SK-N-SH (cell line): ENCODE measurements around the gene TKT. TPM values are rescaled to one million over a fixed set of nuclear protein-coding genes. Genes with fewer than 3 reads are reported as not detected.

ENCODE experiments used
- CTCF ChIA-PET: fragments of 300-600, 350-600 bp; formaldehyde crosslinking; extraction: SDS; loops from one replicate; lab custom pipeline; 2021; lab: Yijun Ruan, JAX
- POLR2A ChIA-PET: fragments of 350-600 bp; sonication (Branson Sonifier 250); formaldehyde crosslinking; extraction: SDS; loops from one replicate; lab custom pipeline; 2020; ENCODE audit warnings: antibody characterized with exemption, inconsistent platforms; lab: Yijun Ruan, JAX
- DNase-seq: peaks from one replicate; pipeline ENCODE4 v3.0.0; 2012
- H2AFZ ChIP-seq: fragments of 200-600 bp; sonication (generic); 2 replicates; pipeline ENCODE4 v1.8.1; 2016; ENCODE audit warnings: antibody characterized with exemption, mild to moderate bottlenecking, low read depth
- H3F3A ChIP-seq: fragments of 200-600 bp; sonication (generic); replicated peaks from 2 replicates; pipeline ENCODE3; 2016; ENCODE audit warnings: antibody characterized with exemption, mild to moderate bottlenecking; ENCODE audit not compliant: insufficient read depth
- H3K27ac ChIP-seq, 2 experiments: fragments of 200-500 bp in 1 of 2; fragments of 200-600 bp in 1 of 2; sonication (Bioruptor generic) in 1 of 2; sonication (generic), shearing (Covaris generic) in 1 of 2; 2 replicates each; pipeline versions ENCODE4 v1.5.1 to v1.6.1; 2014 to 2016; ENCODE audit warnings: low read depth in 2 of 2, inconsistent platforms in 1 of 2, low read length in 1 of 2, mild to moderate bottlenecking in 1 of 2, mixed read lengths in 1 of 2
- H3K27me3 ChIP-seq: fragments of 200-600 bp; sonication (generic), shearing (Covaris generic); 2 replicates; pipeline ENCODE4 v1.6.1; 2016; ENCODE audit warnings: mixed run types; ENCODE audit not compliant: insufficient read depth
- H3K36me3 ChIP-seq, 2 experiments: fragments of 200-500 bp in 1 of 2; fragments of 200-600 bp in 1 of 2; sonication (Bioruptor generic) in 1 of 2; sonication (generic) in 1 of 2; replicated peaks in 1 of 2; 2 replicates each; pipeline versions ENCODE3 to v1.5.1; 2014 to 2016; ENCODE audit warnings: low read length in 1 of 2, mild to moderate bottlenecking in 1 of 2; ENCODE audit not compliant: insufficient read depth in 2 of 2, control insufficient read depth in 1 of 2
- H3K4me1 ChIP-seq, 2 experiments: fragments of 200-500 bp in 1 of 2; fragments of 200-600 bp in 1 of 2; sonication (Bioruptor generic) in 1 of 2; sonication (generic), shearing (Covaris generic) in 1 of 2; 2 replicates each; pipeline versions ENCODE4 v1.5.1 to v1.6.1; 2014 to 2016; ENCODE audit warnings: low read depth in 1 of 2, low read length in 1 of 2, mixed run types in 1 of 2; ENCODE audit not compliant: insufficient read depth in 2 of 2, control insufficient read depth in 1 of 2
- H3K4me2 ChIP-seq: fragments of 200-600 bp; sonication (generic), shearing (Covaris generic); 2 replicates; pipeline ENCODE4 v1.6.1; 2017; ENCODE audit warnings: mixed run types
- H3K4me3 ChIP-seq, 2 experiments: fragments of 200-500 bp in 1 of 2; fragments of 200-600 bp in 1 of 2; sonication (Bioruptor generic) in 1 of 2; sonication (generic), shearing (Covaris generic) in 1 of 2; 2 replicates each; pipeline versions ENCODE4 v1.5.1 to v1.8.1; 2014 to 2016; ENCODE audit warnings: low read depth in 2 of 2, inconsistent platforms in 1 of 2, low read length in 1 of 2, mild to moderate bottlenecking in 1 of 2, mixed read lengths in 1 of 2, moderate library complexity in 1 of 2
- H3K79me2 ChIP-seq: fragments of 200-600 bp; sonication (generic); 2 replicates; pipeline ENCODE4 v1.8.1; 2017; ENCODE audit warnings: mild to moderate bottlenecking; ENCODE audit not compliant: insufficient read depth
- H3K9ac ChIP-seq: fragments of 200-600 bp; sonication (generic); 2 replicates; pipeline ENCODE4 v1.6.1; 2017; ENCODE audit warnings: mixed run types
- H3K9me2 ChIP-seq: fragments of 200-600 bp; sonication (generic); 2 replicates; pipeline ENCODE4 v1.6.1; 2017; ENCODE audit warnings: mixed run types
- H3K9me3 ChIP-seq: fragments of 200-600 bp; sonication (generic); 2 replicates; pipeline ENCODE4 v1.6.1; 2017; ENCODE audit warnings: mixed run types, mild to moderate bottlenecking, moderate library complexity
- H4K20me1 ChIP-seq: fragments of 200-600 bp; sonication (generic); 2 replicates; pipeline ENCODE4 v1.6.1; 2017; ENCODE audit warnings: mild to moderate bottlenecking, mixed run types; ENCODE audit not compliant: insufficient read depth
- CHD2 ChIP-seq: fragments of 150-350 bp; IDR thresholded peaks from 2 replicates; pipeline ENCODE4 v1.6.1; 2018; ENCODE audit warnings: low read length; ENCODE audit not compliant: partially characterized antibody
- ELF1 ChIP-seq: IDR thresholded peaks from 2 replicates; pipeline ENCODE4 v1.4.0; 2012
- EP300 ChIP-seq, 2 experiments: IDR thresholded peaks; 2 replicates each; pipeline versions ENCODE4 v1.4.0 to v1.6.1; 2012; ENCODE audit warnings: borderline replicate concordance in 1 of 2, low read depth in 1 of 2, low read length in 1 of 2
- EZH2phosphoT487 ChIP-seq: fragments of 200-600 bp; sonication (generic); IDR thresholded peaks from 2 replicates; pipeline ENCODE4 v1.6.1; 2017; ENCODE audit warnings: low read depth, mixed run types, mild to moderate bottlenecking, antibody characterized with exemption, moderate library complexity, borderline replicate concordance
- FOXM1 ChIP-seq: IDR thresholded peaks from 2 replicates; pipeline ENCODE4 v1.4.0; 2012; ENCODE audit warnings: low read depth, mild to moderate bottlenecking
- GATA2 ChIP-seq: sonication (generic); formaldehyde crosslinking; IDR thresholded peaks from 2 replicates; pipeline ENCODE4 v1.5.0; 2020; ENCODE audit warnings: mild to moderate bottlenecking, missing genetic modification reagents
- POLR2AphosphoS5 ChIP-seq: IDR thresholded peaks from 2 replicates; pipeline ENCODE4 v1.6.1; 2012; ENCODE audit warnings: low read depth, low read length
- RAD21 ChIP-seq: IDR thresholded peaks from 2 replicates; pipeline ENCODE4 v1.6.1; 2012; ENCODE audit warnings: mild to moderate bottlenecking, low read length
- RFX5 ChIP-seq: IDR thresholded peaks from 2 replicates; pipeline ENCODE4 v1.6.1; 2012; ENCODE audit warnings: mild to moderate bottlenecking, improper control_type of control experiment, low read length
- TCF12 ChIP-seq: IDR thresholded peaks from 2 replicates; pipeline ENCODE4 v1.4.0; 2012
- WGBS: methylation state at CpG from one replicate; pipeline ENCODE4 v1.1.6; 2017; ENCODE audit warnings: low lambda C conversion rate; 5-methylcytosine and 5-hydroxymethylcytosine counted together
- polyA plus RNA-seq, 3 experiments: library from polyadenylated mRNA; depleted of rRNA; stranded (reverse); fragments of >200 nt; gene quantifications; 2 replicates each; pipeline ENCODE4 v1.2.3, GENCODE V29; 2012
- TF ChIP-seq, protein P1 (sequence below): fragments of 150-350 bp; IDR thresholded peaks from 2 replicates; pipeline ENCODE4 v1.6.1; 2016; ENCODE audit warnings: mild to moderate bottlenecking, low read depth, low read length
- TF ChIP-seq, protein P2 (sequence below): fragments of 150-350 bp; IDR thresholded peaks from 2 replicates; pipeline ENCODE4 v1.6.1; 2017; ENCODE audit warnings: antibody characterized with exemption, low read length, low read depth, borderline replicate concordance
- TF ChIP-seq, protein P3 (sequence below): IDR thresholded peaks from 2 replicates; pipeline ENCODE4 v1.4.0; 2012; ENCODE audit warnings: low read depth, borderline replicate concordance
- TF ChIP-seq, protein P4 (sequence below): IDR thresholded peaks from 2 replicates; pipeline ENCODE4 v1.4.0; 2012; ENCODE audit warnings: low read depth, borderline replicate concordance
- TF ChIP-seq, protein P5 (sequence below): IDR thresholded peaks from 2 replicates; pipeline ENCODE4; 2012
- TF ChIP-seq, protein P6 (sequence below): IDR thresholded peaks from 2 replicates; pipeline ENCODE4 v1.6.1; 2012; ENCODE audit warnings: mild to moderate bottlenecking, low read depth, low read length, moderate library complexity
- TF ChIP-seq, protein P7 (sequence below): IDR thresholded peaks from 2 replicates; pipeline ENCODE4 v1.4.0; 2012; ENCODE audit warnings: low read depth

Gene TKT
- polyA plus RNA-seq, 1 of the 3 experiments (the other 2 are of a cell fraction) = 144 TPM

DNA sequence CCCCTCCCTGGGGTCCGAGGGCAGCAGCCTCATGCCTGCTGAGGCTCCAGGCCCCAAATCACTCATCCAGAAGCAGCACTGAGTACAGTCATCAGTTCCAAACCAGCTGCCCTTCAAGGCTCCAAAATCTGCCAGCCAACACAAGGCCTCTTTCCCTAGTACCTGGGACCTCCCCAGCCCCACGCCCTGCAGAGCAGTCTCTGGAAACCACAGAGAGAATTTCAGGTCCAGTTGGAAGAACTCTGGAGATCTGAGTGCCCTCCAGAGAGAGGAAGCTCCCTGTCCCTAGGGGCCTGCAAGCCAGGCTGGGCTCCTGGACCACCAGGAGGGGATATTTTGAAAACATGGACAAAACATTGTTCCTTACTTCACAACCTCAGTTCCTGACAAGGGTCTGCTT, 26.2 kb downstream of the TKT start (continued):
- TF ChIP-seq EZH2phosphoT487 (no peak), TCF12 (no peak)
- TF ChIP-seq, protein P1, sequence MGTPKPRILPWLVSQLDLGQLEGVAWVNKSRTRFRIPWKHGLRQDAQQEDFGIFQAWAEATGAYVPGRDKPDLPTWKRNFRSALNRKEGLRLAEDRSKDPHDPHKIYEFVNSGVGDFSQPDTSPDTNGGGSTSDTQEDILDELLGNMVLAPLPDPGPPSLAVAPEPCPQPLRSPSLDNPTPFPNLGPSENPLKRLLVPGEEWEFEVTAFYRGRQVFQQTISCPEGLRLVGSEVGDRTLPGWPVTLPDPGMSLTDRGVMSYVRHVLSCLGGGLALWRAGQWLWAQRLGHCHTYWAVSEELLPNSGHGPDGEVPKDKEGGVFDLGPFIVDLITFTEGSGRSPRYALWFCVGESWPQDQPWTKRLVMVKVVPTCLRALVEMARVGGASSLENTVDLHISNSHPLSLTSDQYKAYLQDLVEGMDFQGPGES = no peak
- TF ChIP-seq, protein P2, sequence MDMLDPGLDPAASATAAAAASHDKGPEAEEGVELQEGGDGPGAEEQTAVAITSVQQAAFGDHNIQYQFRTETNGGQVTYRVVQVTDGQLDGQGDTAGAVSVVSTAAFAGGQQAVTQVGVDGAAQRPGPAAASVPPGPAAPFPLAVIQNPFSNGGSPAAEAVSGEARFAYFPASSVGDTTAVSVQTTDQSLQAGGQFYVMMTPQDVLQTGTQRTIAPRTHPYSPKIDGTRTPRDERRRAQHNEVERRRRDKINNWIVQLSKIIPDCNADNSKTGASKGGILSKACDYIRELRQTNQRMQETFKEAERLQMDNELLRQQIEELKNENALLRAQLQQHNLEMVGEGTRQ = no peak
- TF ChIP-seq, protein P3, sequence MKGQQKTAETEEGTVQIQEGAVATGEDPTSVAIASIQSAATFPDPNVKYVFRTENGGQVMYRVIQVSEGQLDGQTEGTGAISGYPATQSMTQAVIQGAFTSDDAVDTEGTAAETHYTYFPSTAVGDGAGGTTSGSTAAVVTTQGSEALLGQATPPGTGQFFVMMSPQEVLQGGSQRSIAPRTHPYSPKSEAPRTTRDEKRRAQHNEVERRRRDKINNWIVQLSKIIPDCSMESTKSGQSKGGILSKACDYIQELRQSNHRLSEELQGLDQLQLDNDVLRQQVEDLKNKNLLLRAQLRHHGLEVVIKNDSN = no peak

DNA sequence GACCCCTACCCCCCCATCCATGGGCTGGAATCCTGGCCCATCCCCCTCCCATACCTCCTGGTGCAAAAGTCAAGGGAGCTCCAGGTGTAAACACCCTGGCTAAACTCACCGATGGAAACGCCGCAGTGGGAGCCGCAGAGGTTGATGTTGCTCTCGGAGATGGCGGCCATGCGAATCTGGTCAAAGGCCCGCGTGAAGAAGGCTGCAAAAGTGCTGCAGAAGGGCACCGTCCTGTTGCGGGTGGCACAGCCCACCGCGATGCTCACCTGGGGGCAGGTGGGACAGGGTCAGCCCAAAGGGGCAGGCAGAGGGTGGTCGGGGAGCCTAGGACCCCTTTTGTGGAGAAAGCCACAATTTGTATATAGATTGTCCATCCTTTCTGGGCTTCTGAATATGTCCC, 26.7 kb downstream of the TKT start:
- H4K20me1 ChIP-seq = no peaks in the 10 kb centered on the region
- H3K79me2 ChIP-seq = peaks cover 13% of the 10 kb centered on the region; the same call in 1 of the 2 replicates
- no peaks in the 10 kb centered on the region for H3K9me2 ChIP-seq
- POLR2A ChIA-PET = no interaction called here
- peaks cover 57 to 99% of the 10 kb centered on the region in 2 experiments for H3K36me3 ChIP-seq
- H3K4me3 ChIP-seq = no peak overlapping the region
- peak; percentile 6 for DNase-seq
- no peak overlapping the region for H2AFZ ChIP-seq
- no peak overlapping the region for H3K9ac ChIP-seq
- no peaks in the 10 kb centered on the region for H3K9me3 ChIP-seq
- 98% methylated on average over 9 of the region's 14 CpGs for WGBS
- TF ChIP-seq, protein P4, sequence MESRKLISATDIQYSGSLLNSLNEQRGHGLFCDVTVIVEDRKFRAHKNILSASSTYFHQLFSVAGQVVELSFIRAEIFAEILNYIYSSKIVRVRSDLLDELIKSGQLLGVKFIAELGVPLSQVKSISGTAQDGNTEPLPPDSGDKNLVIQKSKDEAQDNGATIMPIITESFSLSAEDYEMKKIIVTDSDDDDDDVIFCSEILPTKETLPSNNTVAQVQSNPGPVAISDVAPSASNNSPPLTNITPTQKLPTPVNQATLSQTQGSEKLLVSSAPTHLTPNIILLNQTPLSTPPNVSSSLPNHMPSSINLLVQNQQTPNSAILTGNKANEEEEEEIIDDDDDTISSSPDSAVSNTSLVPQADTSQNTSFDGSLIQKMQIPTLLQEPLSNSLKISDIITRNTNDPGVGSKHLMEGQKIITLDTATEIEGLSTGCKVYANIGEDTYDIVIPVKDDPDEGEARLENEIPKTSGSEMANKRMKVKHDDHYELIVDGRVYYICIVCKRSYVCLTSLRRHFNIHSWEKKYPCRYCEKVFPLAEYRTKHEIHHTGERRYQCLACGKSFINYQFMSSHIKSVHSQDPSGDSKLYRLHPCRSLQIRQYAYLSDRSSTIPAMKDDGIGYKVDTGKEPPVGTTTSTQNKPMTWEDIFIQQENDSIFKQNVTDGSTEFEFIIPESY = no peak
- TF ChIP-seq GATA2 (no peak), POLR2AphosphoS5 (no peak), TCF12 (no peak), ELF1 (no peak), CHD2 (no peak), RAD21 (no peak), EP300 (IDR thresholded peaks at IDR 0.05; ENCODE audit: borderline replicate concordance in 1 of 2, low read depth in 1 of 2, low read length in 1 of 2) (no peak), FOXM1 (no peak), RFX5 (no peak)
- TF ChIP-seq, protein P5, sequence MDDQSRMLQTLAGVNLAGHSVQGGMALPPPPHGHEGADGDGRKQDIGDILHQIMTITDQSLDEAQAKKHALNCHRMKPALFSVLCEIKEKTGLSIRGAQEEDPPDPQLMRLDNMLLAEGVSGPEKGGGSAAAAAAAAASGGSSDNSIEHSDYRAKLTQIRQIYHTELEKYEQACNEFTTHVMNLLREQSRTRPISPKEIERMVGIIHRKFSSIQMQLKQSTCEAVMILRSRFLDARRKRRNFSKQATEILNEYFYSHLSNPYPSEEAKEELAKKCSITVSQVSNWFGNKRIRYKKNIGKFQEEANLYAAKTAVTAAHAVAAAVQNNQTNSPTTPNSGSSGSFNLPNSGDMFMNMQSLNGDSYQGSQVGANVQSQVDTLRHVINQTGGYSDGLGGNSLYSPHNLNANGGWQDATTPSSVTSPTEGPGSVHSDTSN = no peak
- TF ChIP-seq, protein P3 = no peak
- TF ChIP-seq, protein P6, sequence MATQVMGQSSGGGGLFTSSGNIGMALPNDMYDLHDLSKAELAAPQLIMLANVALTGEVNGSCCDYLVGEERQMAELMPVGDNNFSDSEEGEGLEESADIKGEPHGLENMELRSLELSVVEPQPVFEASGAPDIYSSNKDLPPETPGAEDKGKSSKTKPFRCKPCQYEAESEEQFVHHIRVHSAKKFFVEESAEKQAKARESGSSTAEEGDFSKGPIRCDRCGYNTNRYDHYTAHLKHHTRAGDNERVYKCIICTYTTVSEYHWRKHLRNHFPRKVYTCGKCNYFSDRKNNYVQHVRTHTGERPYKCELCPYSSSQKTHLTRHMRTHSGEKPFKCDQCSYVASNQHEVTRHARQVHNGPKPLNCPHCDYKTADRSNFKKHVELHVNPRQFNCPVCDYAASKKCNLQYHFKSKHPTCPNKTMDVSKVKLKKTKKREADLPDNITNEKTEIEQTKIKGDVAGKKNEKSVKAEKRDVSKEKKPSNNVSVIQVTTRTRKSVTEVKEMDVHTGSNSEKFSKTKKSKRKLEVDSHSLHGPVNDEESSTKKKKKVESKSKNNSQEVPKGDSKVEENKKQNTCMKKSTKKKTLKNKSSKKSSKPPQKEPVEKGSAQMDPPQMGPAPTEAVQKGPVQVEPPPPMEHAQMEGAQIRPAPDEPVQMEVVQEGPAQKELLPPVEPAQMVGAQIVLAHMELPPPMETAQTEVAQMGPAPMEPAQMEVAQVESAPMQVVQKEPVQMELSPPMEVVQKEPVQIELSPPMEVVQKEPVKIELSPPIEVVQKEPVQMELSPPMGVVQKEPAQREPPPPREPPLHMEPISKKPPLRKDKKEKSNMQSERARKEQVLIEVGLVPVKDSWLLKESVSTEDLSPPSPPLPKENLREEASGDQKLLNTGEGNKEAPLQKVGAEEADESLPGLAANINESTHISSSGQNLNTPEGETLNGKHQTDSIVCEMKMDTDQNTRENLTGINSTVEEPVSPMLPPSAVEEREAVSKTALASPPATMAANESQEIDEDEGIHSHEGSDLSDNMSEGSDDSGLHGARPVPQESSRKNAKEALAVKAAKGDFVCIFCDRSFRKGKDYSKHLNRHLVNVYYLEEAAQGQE = no peak
- TF ChIP-seq, protein P7, sequence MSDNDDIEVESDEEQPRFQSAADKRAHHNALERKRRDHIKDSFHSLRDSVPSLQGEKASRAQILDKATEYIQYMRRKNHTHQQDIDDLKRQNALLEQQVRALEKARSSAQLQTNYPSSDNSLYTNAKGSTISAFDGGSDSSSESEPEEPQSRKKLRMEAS = no peak
- TF ChIP-seq, protein P2 = no peak
- H3K4me2 ChIP-seq = no peak overlapping the region
- no peak overlapping the region for H3K27ac ChIP-seq
- no peaks in the 10 kb centered on the region for H3K4me1 ChIP-seq
- no peaks in the 10 kb centered on the region for H3K27me3 ChIP-seq
- no peaks in the 10 kb centered on the region for H3F3A ChIP-seq
- CTCF ChIA-PET = interaction anchor here (1.5 kb wide), 1 partner anchor 8 kb away, joined by 4 read pairs; no protein-coding TSS in a partner anchor
